ENCODE measurements around the gene TMEM273.
A peak's percentile ranks its signal among the peaks of the same experiment; 100 is the strongest.

Gene TMEM273

DNA sequence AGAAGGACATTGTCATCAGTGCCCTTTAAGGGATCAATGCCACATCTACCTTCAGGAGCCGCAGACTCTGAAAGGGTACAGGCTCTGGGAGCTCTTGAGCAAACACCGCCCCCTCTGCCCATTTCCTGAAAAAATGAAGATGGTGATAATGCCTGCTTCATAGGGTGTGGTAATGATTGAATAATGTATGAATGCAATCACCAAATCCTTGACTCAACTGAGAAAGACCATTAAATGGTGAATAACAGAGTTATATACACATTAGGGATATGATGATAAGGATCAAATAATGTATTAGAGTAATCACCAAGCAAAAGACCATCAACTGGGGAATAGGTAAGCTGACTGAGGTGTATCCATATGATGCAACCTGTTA, 55.8 kb downstream of the TMEM273 start:
- intact Hi-C loops (cut with DNase I) = no loop called here
- no peak for DNase-seq

DNA sequence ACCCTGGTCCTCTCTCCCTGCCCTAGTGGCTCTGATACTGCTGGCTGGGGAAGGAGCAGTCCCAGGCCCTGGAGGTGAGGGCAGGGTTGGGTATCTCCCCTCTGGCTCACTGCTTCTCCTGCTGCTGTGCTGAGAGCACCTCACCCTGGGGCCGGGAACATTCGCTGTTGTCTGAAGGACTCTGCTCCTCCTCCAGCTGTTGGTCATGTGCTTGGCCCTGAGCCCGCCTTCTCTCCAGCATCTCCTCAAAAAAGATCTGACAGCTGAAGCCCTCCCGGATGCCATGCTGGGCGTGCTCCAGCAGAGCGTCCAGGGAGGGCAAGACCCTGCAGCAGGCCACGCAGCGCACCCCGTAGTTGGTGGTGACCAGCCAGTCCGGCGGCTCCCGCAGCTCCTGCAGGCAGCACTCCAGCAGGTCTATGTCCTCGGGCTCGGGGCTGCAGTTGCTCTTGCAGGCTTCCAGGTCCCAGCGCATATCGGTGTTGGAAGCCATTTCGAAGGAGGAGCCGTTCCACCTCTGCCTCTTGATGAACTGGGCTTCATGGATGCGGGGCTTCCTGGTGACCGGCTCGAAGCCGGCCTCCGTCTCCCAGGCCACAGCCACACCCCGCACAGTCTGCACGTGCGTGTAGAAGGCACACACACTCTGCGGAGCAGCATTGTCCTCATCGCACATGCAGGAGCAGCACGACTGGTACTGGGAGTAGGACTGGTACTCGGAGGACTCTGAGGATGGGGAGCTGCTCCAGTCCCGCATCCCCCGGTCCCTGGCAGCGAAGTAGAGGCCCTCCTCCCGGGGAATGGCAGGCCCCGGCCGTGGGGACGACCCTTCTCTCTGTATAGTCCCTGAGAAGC, 56.5 kb downstream of the TMEM273 start:
- intact Hi-C loops (cut with DNase I) = no loop called here
- no peak for DNase-seq

DNA sequence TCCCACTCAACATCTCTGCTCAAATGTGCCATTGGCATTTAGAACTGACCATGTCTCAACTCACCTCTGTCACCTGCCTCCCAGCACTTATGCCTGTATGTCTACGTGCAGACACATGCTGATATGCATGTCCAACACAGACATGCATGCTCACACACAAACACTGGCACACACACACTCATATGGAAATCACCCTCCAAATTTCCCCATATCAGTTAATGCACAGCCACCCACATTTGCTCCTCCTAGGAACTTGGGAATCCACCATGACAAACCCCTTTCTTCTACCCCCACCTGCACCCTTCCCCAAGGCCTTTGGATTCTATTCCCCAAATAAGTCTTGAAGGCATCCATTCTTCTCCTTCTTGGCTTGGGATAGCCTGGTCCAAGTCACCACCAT, 58.8 kb downstream of the TMEM273 start:
- intact Hi-C loops (cut with DNase I) = no loop called here
- no peak for DNase-seq

GRCh38 chr10:49128854-49129253, 59.3 kb downstream of the TMEM273 start:
- intact Hi-C loops (cut with DNase I) = no loop called here
- DNase-seq = no peak

DNA sequence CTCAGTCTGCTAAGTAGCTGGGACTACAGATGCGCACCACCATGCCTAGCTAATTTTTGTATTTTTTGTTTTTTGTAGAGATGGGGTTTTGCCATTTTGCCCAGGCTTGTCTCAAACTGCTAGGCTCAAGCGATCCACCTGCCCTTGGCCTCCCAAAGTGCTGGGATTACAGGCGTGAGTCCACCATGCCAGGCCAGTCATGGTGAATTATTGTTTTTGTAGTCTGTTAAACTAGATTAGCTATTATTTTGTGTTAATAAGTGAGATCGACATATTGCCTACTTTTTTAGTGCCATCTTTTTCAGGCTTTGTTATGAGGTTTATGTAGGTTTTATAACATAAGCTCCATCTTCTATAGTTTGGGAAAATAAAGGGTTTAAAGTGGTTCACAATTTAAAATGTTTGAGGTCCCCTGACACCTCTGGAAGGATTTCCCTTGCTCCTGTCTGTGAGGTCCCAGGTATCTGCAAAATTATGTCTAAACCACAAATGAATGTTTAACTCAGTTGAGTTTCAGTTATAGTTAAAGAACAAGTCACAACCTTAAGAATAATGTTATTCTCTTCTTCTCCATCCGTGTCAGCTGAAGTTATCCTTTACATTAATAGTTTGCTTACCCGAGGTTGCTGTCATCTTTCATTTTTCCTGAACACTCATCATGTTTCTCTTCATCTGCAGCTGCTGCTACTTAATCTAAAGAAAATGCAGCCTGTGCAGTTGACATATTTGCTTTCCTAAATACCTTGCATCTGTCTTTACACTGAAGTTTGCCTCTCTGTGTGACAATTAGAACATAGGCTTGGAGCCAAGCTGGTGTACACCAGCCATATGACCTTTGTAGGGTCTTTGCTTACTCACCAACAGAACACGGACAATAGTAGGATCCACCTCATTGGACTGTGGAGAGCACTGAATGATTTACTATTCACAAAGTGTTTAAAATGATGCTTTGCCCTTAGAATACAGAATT, 63.9 kb downstream of the TMEM273 start:
- DNase-seq = no peak
- intact Hi-C loops (cut with DNase I) = no loop called here

- intact Hi-C loops (cut with DNase I) = no loop called here
- no peak for DNase-seq
Measured at GRCh38 chr10:49120911-49121310, 67.3 kb downstream of the TMEM273 start.

DNA sequence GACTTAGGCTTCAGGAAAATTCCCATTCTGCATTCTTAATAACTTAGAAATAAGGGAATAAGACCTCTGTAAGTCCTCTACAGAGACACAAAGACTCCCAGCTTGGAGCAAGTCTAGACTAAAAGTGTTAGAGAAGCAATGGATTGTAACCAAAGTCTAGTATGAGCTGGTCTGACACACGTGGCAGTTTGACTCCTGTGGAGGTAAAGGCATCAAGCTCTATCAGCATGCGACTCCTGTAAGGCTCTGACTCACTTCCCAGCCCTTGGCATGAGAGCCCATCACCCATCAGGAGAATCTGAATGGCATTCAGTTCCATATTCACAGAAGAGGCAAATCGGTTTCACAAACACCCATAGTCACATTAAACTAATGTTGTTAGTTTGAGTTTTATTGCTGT, 68.4 kb downstream of the TMEM273 start:
- intact Hi-C loops (cut with DNase I) = no loop called here
- peak in 1 of 42 donors; percentile 35 for DNase-seq

DNA sequence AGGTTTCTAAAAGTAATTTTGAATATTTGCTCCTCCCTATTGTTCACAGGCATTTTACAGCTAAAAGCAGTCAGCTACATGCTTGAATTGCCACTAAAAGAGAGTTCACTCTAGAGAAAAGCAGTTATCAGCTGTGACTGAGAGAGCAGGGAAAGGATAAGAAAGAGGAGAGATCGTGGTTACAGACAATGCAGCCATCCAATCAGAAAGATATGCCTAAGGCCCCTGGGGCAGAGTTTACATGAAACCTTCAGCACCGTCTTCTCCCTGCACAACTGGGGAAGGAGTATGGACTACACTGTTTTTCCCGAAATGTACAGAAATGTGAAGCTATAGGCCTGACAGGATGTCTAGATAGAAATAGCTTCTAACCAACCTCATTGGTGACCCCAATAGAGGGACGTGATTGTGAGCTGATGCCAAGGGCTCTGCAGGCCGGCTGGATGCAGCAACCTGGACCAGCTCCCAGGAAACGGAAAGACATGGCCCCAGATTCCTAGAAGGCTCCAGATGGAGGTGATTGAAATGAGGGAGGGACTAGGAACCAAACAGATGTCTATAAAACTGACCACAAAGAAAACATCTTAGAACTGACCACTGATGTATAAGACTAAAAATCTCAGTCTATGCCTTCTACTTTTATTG, 69.6 kb downstream of the TMEM273 start:
- peak in 1 of 42 donors; percentile 33 for DNase-seq
- intact Hi-C loops (cut with DNase I) = no loop called here

DNA sequence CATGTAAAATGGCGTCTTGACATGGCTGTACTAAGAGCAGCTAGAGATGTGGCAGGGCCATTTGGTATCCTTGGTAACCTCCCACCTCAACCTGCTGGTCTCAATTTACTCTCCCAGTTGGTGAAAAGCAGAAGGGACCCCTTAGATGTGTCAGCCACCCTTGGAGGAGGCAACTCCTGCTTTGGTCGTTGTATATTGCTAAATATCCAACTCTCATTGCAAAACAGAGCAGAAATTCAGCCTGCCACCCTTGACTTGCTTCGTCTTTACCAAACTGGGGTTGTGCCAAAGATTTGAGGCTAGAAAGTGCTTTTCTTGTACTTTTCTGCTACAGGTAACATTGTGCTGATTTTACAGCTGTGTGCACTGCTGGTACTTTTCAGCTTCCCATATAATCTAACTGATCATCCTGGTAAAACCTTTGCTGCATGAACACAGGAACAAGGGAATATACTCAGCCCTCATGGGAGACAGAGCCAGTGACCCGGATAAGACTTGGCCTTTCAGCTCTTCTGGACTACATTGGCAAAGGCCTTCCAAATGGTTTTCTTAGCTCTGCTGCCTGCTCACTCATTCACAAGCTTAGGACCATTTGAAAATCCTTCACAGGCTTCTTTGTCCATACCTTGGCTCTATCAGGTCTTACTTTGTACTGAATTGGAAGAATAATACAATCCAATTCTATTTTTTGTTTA, 70.7 kb downstream of the TMEM273 start:
- no peak for DNase-seq
- intact Hi-C loops (cut with DNase I) = no loop called here

DNA sequence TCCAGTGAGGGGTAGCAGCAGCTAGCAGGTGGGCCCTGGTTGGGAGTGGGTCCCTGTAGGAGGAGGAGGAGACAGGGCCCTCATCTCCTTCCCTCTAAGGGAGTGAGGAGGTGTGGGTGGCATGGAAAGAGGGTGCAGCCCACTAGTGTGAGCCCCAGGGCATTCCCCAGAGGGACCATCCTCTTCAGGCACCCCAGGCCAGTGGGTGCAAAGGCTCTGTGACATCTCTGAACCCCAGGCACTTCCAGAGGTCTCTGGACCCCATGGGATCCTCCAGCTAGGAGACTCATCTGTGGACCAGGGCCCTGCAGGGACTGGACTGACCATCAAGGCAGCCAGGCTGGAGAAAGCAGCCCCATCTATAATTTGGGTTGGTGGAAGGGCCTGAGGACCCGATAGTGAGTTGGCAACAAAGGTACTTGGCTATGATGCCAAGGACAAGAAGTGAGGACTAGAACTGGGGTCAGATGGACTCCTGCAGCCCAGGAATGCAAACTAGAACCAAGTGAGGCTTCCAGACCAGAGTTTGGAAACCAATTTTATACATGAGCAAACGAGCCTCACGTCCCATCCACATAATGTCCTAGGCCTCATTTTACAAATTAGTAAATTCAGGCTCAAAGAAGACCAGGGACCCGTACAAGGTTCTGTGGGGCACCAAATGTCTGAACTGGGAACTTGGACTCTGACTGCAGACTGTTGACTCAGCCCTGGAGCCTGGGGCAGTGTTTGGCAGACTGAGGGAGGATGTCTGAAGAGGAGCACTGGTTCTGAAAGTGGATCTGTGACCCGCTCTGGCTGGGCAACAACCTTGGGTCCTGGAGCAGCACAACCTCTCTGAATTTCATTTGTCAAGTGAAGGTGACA, 71.4 kb downstream of the TMEM273 start:
- peak in 1 of 42 donors; percentile 34 for DNase-seq
- intact Hi-C loops (cut with DNase I) = no loop called here

DNA sequence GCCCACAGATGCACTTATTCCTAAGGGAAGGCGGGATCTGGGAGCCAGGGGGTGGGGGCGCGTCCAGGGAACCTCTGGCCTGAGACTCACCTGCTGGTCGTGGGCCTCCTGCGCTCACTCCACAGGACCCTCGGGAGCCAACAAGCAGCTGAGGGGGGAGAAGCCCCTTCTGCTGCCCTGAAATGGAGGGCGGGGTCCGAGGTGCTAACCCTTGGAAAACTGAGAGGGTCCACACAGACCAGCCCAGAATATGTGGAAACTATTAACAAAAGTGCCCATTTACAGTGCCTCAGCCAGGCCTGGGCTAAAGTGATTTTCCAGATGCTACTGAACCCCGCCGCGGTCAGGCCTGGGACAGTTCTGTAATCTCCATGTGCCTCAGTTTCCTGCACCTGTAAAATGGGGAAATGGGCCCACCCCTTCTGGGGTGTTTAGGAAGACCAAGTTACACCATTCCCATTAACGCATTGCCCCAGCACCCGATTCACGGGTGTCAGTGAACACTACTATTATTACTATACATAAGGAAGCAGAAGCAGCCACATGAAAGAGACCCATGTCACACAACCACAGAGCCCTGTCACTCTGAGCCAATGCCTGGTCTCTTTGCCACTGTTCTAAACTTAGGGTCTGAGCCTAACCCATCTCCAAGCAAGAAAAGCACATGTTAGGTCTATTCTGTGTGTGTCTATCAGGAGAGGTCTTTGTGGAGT, 72.2 kb downstream of the TMEM273 start:
- DNase-seq = peak in 1 of 42 donors; percentile 34
- intact Hi-C loops (cut with DNase I) = no loop called here

DNA sequence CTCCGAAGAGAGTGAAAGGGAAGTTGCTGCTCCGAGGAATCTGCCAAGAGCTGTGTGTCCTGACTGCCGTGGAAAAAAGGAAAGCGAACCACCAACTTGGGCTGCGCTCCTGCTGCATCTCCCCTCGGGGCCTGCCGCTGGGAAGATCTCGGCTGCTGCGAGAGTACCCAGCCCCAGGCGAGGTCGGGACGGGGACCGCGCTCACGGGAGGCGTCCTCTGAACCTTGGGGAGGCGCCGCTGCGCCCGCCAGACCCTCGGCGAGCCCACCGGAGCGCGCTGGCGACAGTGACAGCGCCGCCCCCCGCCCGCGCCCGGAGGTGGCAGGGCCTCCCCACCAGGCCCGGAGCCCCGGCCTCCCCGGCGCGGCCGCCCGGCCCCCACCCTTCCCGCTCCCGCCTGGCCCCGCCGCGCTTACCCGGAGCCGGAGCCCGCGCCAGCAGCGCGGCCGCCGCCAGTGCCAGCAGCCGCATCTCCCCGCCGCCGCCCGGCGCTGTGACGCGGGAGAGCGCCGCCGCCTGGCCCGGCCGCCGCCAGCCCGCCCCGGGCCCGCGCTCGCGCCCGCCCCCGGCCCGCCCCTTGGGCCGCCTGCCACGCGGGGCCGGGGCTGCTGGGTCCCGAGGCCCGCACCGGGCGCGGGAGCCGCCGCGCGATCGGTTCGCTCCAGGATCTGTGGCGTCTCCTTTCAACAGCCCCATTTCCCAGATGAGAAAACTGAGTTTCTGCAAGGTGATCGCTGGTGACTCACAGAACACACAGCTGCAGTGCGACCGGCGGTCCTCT, 73.0 kb downstream of the TMEM273 start, which contains the start of gene VSTM4:
Gene VSTM4 (minus strand): TSS at position 508 of the 781 bp plus-strand sequence. CDS start 37 bp downstream, at position 471.
- DNase-seq = peak in 40 of 42 donors; percentile 23 to 78 (median 56)
- intact Hi-C loops (cut with DNase I) = no loop called here

DNA sequence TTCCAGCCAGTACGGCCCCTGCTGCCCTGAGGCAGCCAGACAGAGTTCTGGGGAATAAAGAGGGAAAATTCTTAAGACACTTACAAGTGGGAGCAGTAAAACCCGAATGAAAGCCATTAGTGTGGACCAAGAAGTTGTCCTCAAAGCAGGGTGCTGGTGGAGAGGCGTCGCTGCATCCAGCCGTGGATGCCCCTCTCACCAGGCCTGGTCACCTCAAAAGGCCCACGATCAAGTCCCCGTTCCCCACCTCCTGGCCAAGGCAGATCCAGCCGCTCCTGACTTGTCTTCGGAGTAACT, 73.5 kb downstream of the TMEM273 start:
- intact Hi-C loops (cut with DNase I) = no loop called here
- peak in 1 of 42 donors; percentile 55 for DNase-seq

DNA sequence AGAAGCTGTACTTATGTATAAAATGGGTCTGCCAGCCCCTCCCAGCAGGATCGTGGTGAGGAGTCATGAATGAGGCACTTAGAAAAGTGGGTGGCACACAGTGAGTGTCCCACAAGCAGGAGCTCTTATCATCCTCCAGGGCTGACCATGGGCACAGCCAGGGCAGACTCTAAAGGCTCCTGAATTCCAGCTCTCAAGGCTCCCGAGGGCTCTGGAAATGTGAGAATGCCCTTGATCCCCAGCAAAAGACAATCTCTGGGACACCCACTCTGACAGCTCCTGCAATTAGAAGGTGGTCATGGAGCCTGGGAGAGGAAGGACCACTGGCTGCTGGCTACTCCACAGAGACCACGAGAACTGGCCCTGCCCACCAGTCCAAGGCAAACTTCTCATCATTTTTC, 74.5 kb downstream of the TMEM273 start:
- peak in 1 of 42 donors; percentile 30 for DNase-seq
- intact Hi-C loops (cut with DNase I) = no loop called here

GRCh38 chr10:49112851-49113250, 75.3 kb downstream of the TMEM273 start:
- DNase-seq = peak in 2 of 42 donors; percentile 4 to 16
- intact Hi-C loops (cut with DNase I) = no loop called here

- DNase-seq = peak in 1 of 42 donors; percentile 16
- intact Hi-C loops (cut with DNase I) = no loop called here
Measured at GRCh38 chr10:49112098-49112497, 76.1 kb downstream of the TMEM273 start.

DNA sequence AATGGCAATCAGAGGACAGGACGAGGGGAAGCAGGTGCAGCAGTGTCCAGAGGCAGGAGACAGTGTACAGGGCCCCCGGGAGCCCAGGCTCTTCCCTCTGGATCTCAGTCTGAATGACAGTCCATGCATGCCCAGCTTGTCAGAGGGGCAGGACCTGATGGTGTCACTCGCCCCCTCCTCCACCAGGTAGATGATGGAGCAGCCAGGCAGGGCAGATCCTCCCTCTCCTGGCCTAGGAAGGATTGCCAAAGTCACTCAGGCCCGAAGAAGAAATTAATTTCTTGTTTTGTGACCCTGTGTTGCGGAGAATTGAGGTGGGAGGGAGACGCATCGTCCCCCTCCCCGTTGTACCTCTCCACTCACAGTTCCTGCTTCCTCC, 76.9 kb downstream of the TMEM273 start:
- peak in 1 of 42 donors; percentile 20 for DNase-seq
- intact Hi-C loops (cut with DNase I) = no loop called here

Data from head of caudate nucleus (tissue), 42 donors.